ENCODE results near the gene ACTL6A. TPM values are rescaled to one million over a fixed set of nuclear protein-coding genes. Genes with fewer than 3 reads are reported as not detected.
A peak's percentile ranks its signal among the peaks of the same experiment; 100 is the strongest.

Gene ACTL6A
- total RNA-seq, 2 experiments from 2014 or later: 92.9 to 126 TPM

- no TSS peak for BruUV-seq (replicated peaks)
Observed at GRCh38 chr3:179544981-179545645, 17.6 kb upstream of the ACTL6A start.

GRCh38 chr3:179546814-179547241 lies 15.9 kb upstream of the ACTL6A start:
- TF ChIP-seq EZH2phosphoT487 (IDR thresholded peaks at IDR 0.05; ENCODE audit: borderline replicate concordance, low read depth, low read length): no peak
- H3K36me3 ChIP-seq (ENCODE audit: insufficient read depth, low read length): no peaks in the 10 kb centered on the region
- no peak for DNase-seq (ENCODE audit: low spot score)
- no peak overlapping the region for H2AFZ ChIP-seq (ENCODE audit: low read length)
- peaks cover 6% of the 10 kb centered on the region; the same call in 1 of the 2 replicates for H3K9me3 ChIP-seq (ENCODE audit: low read length)
- no peak overlapping the region for H3K4me2 ChIP-seq (ENCODE audit: low read length)
- ChIA-PET POLR2A (interaction anchor here (1.3 kb wide), 1 partner anchor 191 kb away, joined by 3 read pairs; no protein-coding TSS in a partner anchor), CTCF (ENCODE audit: unreplicated experiment) (no interaction called here)
- intact Hi-C loops (cut with micrococcal nuclease; ENCODE audit: unreplicated experiment): no loop called here
- H3K27ac ChIP-seq (ENCODE audit: low read depth, low read length, poor library complexity, severe bottlenecking): no peak overlapping the region
- BruUV-seq (replicated peaks): no TSS peak
- H3K9me2 ChIP-seq (ENCODE audit: insufficient read depth, low read length): no peaks in the 10 kb centered on the region
- H3K4me1 ChIP-seq (ENCODE audit: insufficient read depth, low read length, poor library complexity, severe bottlenecking): peaks cover 3% of the 10 kb centered on the region
- no peak overlapping the region for H3K4me3 ChIP-seq (ENCODE audit: low read depth, low read length, poor library complexity, severe bottlenecking)
- no peaks in the 10 kb centered on the region for H3K79me2 ChIP-seq (ENCODE audit: insufficient read depth, low read depth, low read length)
- no peaks in the 10 kb centered on the region for H4K20me1 ChIP-seq (ENCODE audit: insufficient read depth, low read length)

More at GRCh38 chr3:179544981-179545645, 17.6 kb upstream of the ACTL6A start:
- intact Hi-C loops (cut with micrococcal nuclease; ENCODE audit: unreplicated experiment): no loop called here
- H3K4me1 ChIP-seq (ENCODE audit: insufficient read depth, low read length, poor library complexity, severe bottlenecking): no peaks in the 10 kb centered on the region
- H3K4me2 ChIP-seq (ENCODE audit: low read length): no peak overlapping the region
- CTCF ChIA-PET (ENCODE audit: unreplicated experiment): no interaction called here
- no peaks in the 10 kb centered on the region for H4K20me1 ChIP-seq (ENCODE audit: insufficient read depth, low read length)
- H3K9me3 ChIP-seq (ENCODE audit: low read length): no peaks in the 10 kb centered on the region
- DNase-seq (ENCODE audit: low spot score): no peak
- H2AFZ ChIP-seq (ENCODE audit: low read length): no peak overlapping the region
- no peak overlapping the region for H3K4me3 ChIP-seq (ENCODE audit: low read depth, low read length, poor library complexity, severe bottlenecking)
- POLR2A ChIA-PET: no interaction called here
- no peaks in the 10 kb centered on the region for H3K79me2 ChIP-seq (ENCODE audit: insufficient read depth, low read depth, low read length)
- H3K36me3 ChIP-seq (ENCODE audit: insufficient read depth, low read length): no peaks in the 10 kb centered on the region
- TF ChIP-seq CTCF (conservative IDR thresholded peaks at IDR 0.05; ENCODE audit: low read length): no peak
- TF ChIP-seq EZH2phosphoT487 (IDR thresholded peaks at IDR 0.05; ENCODE audit: borderline replicate concordance, low read depth, low read length): no peak
- no peak overlapping the region for H3K27ac ChIP-seq (ENCODE audit: low read depth, low read length, poor library complexity, severe bottlenecking)
- no peaks in the 10 kb centered on the region for H3K9me2 ChIP-seq (ENCODE audit: insufficient read depth, low read length)

GRCh38 chr3:179551349-179552105 lies 11.2 kb upstream of the ACTL6A start:
- no peak overlapping the region for H3K27ac ChIP-seq (ENCODE audit: low read depth, low read length, poor library complexity, severe bottlenecking)
- H3K9me3 ChIP-seq (ENCODE audit: low read length): peaks cover 6% of the 10 kb centered on the region; the same call in 1 of the 2 replicates
- TF ChIP-seq EZH2phosphoT487 (IDR thresholded peaks at IDR 0.05; ENCODE audit: borderline replicate concordance, low read depth, low read length) (no peak), CTCF (conservative IDR thresholded peaks at IDR 0.05; ENCODE audit: low read length) (no peak)
- H2AFZ ChIP-seq (ENCODE audit: low read length): peak overlapping the region; percentile 45; the same call in 1 of the 2 replicates
- no peaks in the 10 kb centered on the region for H3K9me2 ChIP-seq (ENCODE audit: insufficient read depth, low read length)
- ChIA-PET POLR2A (interaction anchor here (0.6 to 2.3 kb wide), 14 partner anchors 10 to 454 kb away, joined by 3 to 15 read pairs (median 4); partner anchors contain the start of gene ACTL6A), CTCF (ENCODE audit: unreplicated experiment) (no interaction called here)
- intact Hi-C loops (cut with micrococcal nuclease; ENCODE audit: unreplicated experiment): no loop called here
- no peaks in the 10 kb centered on the region for H3K36me3 ChIP-seq (ENCODE audit: insufficient read depth, low read length)
- peaks cover 3% of the 10 kb centered on the region for H3K4me1 ChIP-seq (ENCODE audit: insufficient read depth, low read length, poor library complexity, severe bottlenecking)
- no peak overlapping the region for H3K4me2 ChIP-seq (ENCODE audit: low read length)
- H3K4me3 ChIP-seq (ENCODE audit: low read depth, low read length, poor library complexity, severe bottlenecking): no peak overlapping the region
- no TSS peak for BruUV-seq (replicated peaks)
- H3K79me2 ChIP-seq (ENCODE audit: insufficient read depth, low read depth, low read length): no peaks in the 10 kb centered on the region
- no peaks in the 10 kb centered on the region for H4K20me1 ChIP-seq (ENCODE audit: insufficient read depth, low read length)
- no peak for DNase-seq (ENCODE audit: low spot score)
